ENCODE results near the gene SLFN12L. TPM values are rescaled to one million over a fixed set of nuclear protein-coding genes. Genes with fewer than 3 reads are reported as not detected.

Gene SLFN12L
- total and polyA plus RNA-seq, 3 experiments from 2014 or later, result 27.5 to 50.8 (median 48.8) TPM

DNA sequence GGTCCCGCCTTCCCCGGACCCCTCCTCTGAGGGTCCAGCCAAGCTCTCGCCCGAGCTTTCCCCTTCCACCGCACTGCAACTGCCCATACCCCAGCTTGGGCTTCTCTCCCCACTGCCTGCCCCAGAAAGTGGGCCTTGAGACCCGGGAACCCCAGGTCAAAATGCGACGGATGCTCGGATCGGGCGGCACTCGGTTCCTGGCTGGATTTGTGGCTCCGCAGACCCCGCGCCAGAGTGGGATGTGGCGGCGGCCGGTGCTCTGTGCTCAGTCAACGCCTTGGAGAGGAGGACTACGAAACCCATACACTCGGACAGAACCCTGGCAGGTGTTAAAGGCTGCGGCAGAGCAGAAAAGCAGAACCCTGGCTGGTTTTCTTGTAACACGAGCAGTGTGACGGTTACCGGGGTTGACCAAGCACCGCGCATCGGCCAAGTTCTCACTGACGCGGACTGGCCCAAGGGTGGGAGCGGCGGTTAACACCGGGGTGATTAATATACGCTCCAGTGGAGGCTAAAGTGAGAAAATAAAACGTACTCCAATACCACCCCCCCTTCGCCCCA is 88.0 kb downstream of the SLFN12L start:
- Histone ChIP-seq H3K27ac (ENCODE audit: low read depth, low read length) (no peak overlapping the region), H3K4me1 (ENCODE audit: insufficient read depth, low read length) (peaks cover 13% of the 10 kb centered on the region), H3K9me3 (ENCODE audit: low read length) (no peaks in the 10 kb centered on the region), H3K36me3 (ENCODE audit: insufficient read depth, low read length) (no peaks in the 10 kb centered on the region), H3K4me3 (ENCODE audit: low read length) (no peak overlapping the region), H3K27me3 (ENCODE audit: insufficient read depth, low read length, poor library complexity, severe bottlenecking) (no peaks in the 10 kb centered on the region)
- DNase-seq, result no peak
- Mint-ChIP-seq H3K4me3 (peak overlapping the region in 6 of 7 donors; percentile 41 to 88 (median 67)), H3K9me3 (no peaks in the 10 kb centered on the region), H3K36me3 (peaks cover 5 to 11% (median 9%) of the 10 kb centered on the region in 3 donors), H3K4me1 (peaks cover 14 to 28% (median 25%) of the 10 kb centered on the region in 3 donors), H3K27me3 (no peaks in the 10 kb centered on the region), H3K27ac (peak overlapping the region in 5 of 8 donors; percentile 52 to 92 (median 86))
- ChIA-PET CTCF (interaction anchor here (0.8 to 1.9 kb wide), 2 partner anchors 38 to 84 kb away, joined by 3 to 5 read pairs; no protein-coding TSS in a partner anchor), POLR2A (no interaction called here)

GRCh38 chr17:35448899-35449227 is 88.6 kb downstream of the SLFN12L start:
- peak overlapping the region in 7 of 8 donors; percentile 74 to 96 (median 90) for H3K27ac Mint-ChIP-seq
- H3K36me3 Mint-ChIP-seq, result peaks cover 11 to 14% (median 13%) of the 10 kb centered on the region in 3 donors
- DNase-seq, result no peak
- H3K4me1 Mint-ChIP-seq, result peaks cover 14 to 28% (median 25%) of the 10 kb centered on the region in 3 donors
- H3K27me3 ChIP-seq (ENCODE audit: insufficient read depth, low read length, poor library complexity, severe bottlenecking), result no peaks in the 10 kb centered on the region
- no peaks in the 10 kb centered on the region for H3K36me3 ChIP-seq (ENCODE audit: insufficient read depth, low read length)
- CTCF ChIA-PET, result interaction anchor here (0.8 to 1.9 kb wide), 5 partner anchors 11 to 136 kb away, joined by 3 to 8 read pairs (median 4); partner anchors contain the start of gene SLFN12L
- H3K27me3 Mint-ChIP-seq, result no peaks in the 10 kb centered on the region
- H3K4me1 ChIP-seq (ENCODE audit: insufficient read depth, low read length), result peaks cover 13% of the 10 kb centered on the region
- peak overlapping the region; percentile 61 for H3K4me3 ChIP-seq (ENCODE audit: low read length)
- no peaks in the 10 kb centered on the region for H3K9me3 ChIP-seq (ENCODE audit: low read length)
- H3K27ac ChIP-seq (ENCODE audit: low read depth, low read length), result peak overlapping the region; percentile 41
- peak overlapping the region; percentile 73 to 96 (median 88) for H3K4me3 Mint-ChIP-seq
- no peaks in the 10 kb centered on the region for H3K9me3 Mint-ChIP-seq
- POLR2A ChIA-PET, result interaction anchor here (0.6 to 1.5 kb wide), 7 partner anchors 9 to 368 kb away, joined by 3 to 9 read pairs (median 3); partner anchors contain the start of gene SLFN11

GRCh38 chr17:35448214-35448898 is 89.1 kb downstream of the SLFN12L start, which contains the start of gene SLFN13:
SLFN13 (minus strand) TSS chr17:35448766; CDS start chr17:35445680, 3,086 bp downstream.
- Mint-ChIP-seq H3K36me3 (peaks cover 13 to 16% (median 16%) of the 10 kb centered on the region in 3 donors), H3K4me1 (peaks cover 14 to 28% (median 25%) of the 10 kb centered on the region in 3 donors), H3K27ac (peak within 1 kb of the TSS; percentile 74 to 96 (median 90)), H3K9me3 (no peaks in the 10 kb centered on the region), H3K4me3 (peak within 1 kb of the TSS; percentile 73 to 96 (median 88)), H3K27me3 (no peaks in the 10 kb centered on the region)
- no peaks in the 10 kb centered on the region for H3K27me3 ChIP-seq (ENCODE audit: insufficient read depth, low read length, poor library complexity, severe bottlenecking)
- POLR2A ChIA-PET, result interaction anchor here (0.6 to 1.5 kb wide), 8 partner anchors 10 to 368 kb away, joined by 3 to 9 read pairs (median 3); partner anchors contain the start of gene SLFN11
- no peaks in the 10 kb centered on the region for H3K9me3 ChIP-seq (ENCODE audit: low read length)
- DNase-seq, result peak; percentile 69 to 89 (median 80)
- peaks cover 13% of the 10 kb centered on the region for H3K4me1 ChIP-seq (ENCODE audit: insufficient read depth, low read length)
- peak within 1 kb of the TSS; percentile 61 for H3K4me3 ChIP-seq (ENCODE audit: low read length)
- H3K27ac ChIP-seq (ENCODE audit: low read depth, low read length), result peak within 1 kb of the TSS; percentile 41
- CTCF ChIA-PET, result interaction anchor here (1.1 to 1.9 kb wide), 7 partner anchors 12 to 136 kb away, joined by 3 to 8 read pairs (median 4); partner anchors contain the start of gene SLFN12L
- no peaks in the 10 kb centered on the region for H3K36me3 ChIP-seq (ENCODE audit: insufficient read depth, low read length)

- Histone ChIP-seq H3K9me3 (ENCODE audit: low read length) (no peaks in the 10 kb centered on the region), H3K27me3 (ENCODE audit: insufficient read depth, low read length, poor library complexity, severe bottlenecking) (no peaks in the 10 kb centered on the region), H3K36me3 (ENCODE audit: insufficient read depth, low read length) (no peaks in the 10 kb centered on the region), H3K27ac (ENCODE audit: low read depth, low read length) (no peak overlapping the region), H3K4me1 (ENCODE audit: insufficient read depth, low read length) (peaks cover 13% of the 10 kb centered on the region), H3K4me3 (ENCODE audit: low read length) (peak overlapping the region; percentile 26)
- ChIA-PET POLR2A (interaction anchor here (0.5 to 1.5 kb wide), 2 partner anchors 15 to 40 kb away, joined by 4 to 8 read pairs; no protein-coding TSS in a partner anchor), CTCF (interaction anchor here (1.3 to 1.7 kb wide), 5 partner anchors 12 to 91 kb away, joined by 3 to 8 read pairs (median 4); partner anchors contain the start of gene SLFN12L)
- peaks cover 14 to 28% (median 25%) of the 10 kb centered on the region in 3 donors for H3K4me1 Mint-ChIP-seq
- peak overlapping the region; percentile 60 to 92 (median 82) for H3K27ac Mint-ChIP-seq
- no peaks in the 10 kb centered on the region for H3K27me3 Mint-ChIP-seq
- DNase-seq, result no peak
- peak overlapping the region; percentile 73 to 96 (median 88) for H3K4me3 Mint-ChIP-seq
- H3K36me3 Mint-ChIP-seq, result peaks cover 13 to 25% (median 16%) of the 10 kb centered on the region in 3 donors
- no peaks in the 10 kb centered on the region for H3K9me3 Mint-ChIP-seq
Measured at GRCh38 chr17:35447499-35447898, 90.0 kb downstream of the SLFN12L start.

- Histone ChIP-seq H3K27ac (ENCODE audit: low read depth, low read length) (no peak overlapping the region), H3K9me3 (ENCODE audit: low read length) (no peaks in the 10 kb centered on the region), H3K4me1 (ENCODE audit: insufficient read depth, low read length) (peaks cover 3% of the 10 kb centered on the region), H3K27me3 (ENCODE audit: insufficient read depth, low read length, poor library complexity, severe bottlenecking) (no peaks in the 10 kb centered on the region), H3K4me3 (ENCODE audit: low read length) (no peak overlapping the region), H3K36me3 (ENCODE audit: insufficient read depth, low read length) (no peaks in the 10 kb centered on the region)
- Mint-ChIP-seq H3K27me3 (peaks cover 0 to 2% of the 10 kb centered on the region in 2 donors), H3K36me3 (peaks cover 7 to 29% (median 8%) of the 10 kb centered on the region in 3 donors), H3K4me3 (no peak overlapping the region), H3K9me3 (no peaks in the 10 kb centered on the region), H3K4me1 (peaks cover 4 to 6% (median 5%) of the 10 kb centered on the region in 3 donors), H3K27ac (peak overlapping the region in 1 of 8 donors; percentile 47)
- no peak for DNase-seq
- ChIA-PET CTCF (no interaction called here), POLR2A (no interaction called here)
Measured at GRCh38 chr17:35438433-35438832, 99.0 kb downstream of the SLFN12L start.

- no peak overlapping the region for H3K27ac ChIP-seq (ENCODE audit: low read depth, low read length)
- Mint-ChIP-seq H3K9me3 (no peaks in the 10 kb centered on the region), H3K4me3 (peak overlapping the region; percentile 93 to 100 (median 96)), H3K27me3 (peaks cover 0 to 2% of the 10 kb centered on the region in 2 donors), H3K36me3 (peaks cover 0 to 13% (median 0%) of the 10 kb centered on the region in 3 donors), H3K4me1 (peaks cover 41 to 55% (median 52%) of the 10 kb centered on the region in 3 donors), H3K27ac (peak overlapping the region; percentile 87 to 100 (median 95))
- DNase-seq, result peak in 3 of 5 donors; percentile 13 to 78 (median 31)
- no peaks in the 10 kb centered on the region for H3K9me3 ChIP-seq (ENCODE audit: low read length)
- H3K27me3 ChIP-seq (ENCODE audit: insufficient read depth, low read length, poor library complexity, severe bottlenecking), result no peaks in the 10 kb centered on the region
- H3K36me3 ChIP-seq (ENCODE audit: insufficient read depth, low read length), result no peaks in the 10 kb centered on the region
- H3K4me3 ChIP-seq (ENCODE audit: low read length), result peak overlapping the region; percentile 87
- CTCF ChIA-PET, result interaction anchor here (1.0 to 1.7 kb wide), 7 partner anchors 12 to 120 kb away, joined by 3 to 9 read pairs (median 6); no protein-coding TSS in a partner anchor
- H3K4me1 ChIP-seq (ENCODE audit: insufficient read depth, low read length), result peaks cover 29% of the 10 kb centered on the region
- POLR2A ChIA-PET, result interaction anchor here (0.7 to 2.0 kb wide), 3 partner anchors 14 to 106 kb away, joined by 3 to 15 read pairs (median 4); no protein-coding TSS in a partner anchor
Measured at GRCh38 chr17:35433075-35433894, 104.2 kb downstream of the SLFN12L start.
